NCI-H526 treated with DMSO at 0.1 percent for 48 hours (cell line): ENCODE data around the gene DDA1.
"Not testable (repeated sequence)": the region's sequence is repeated elsewhere in the genome, so short reads cannot be mapped to it uniquely, and the experiment has no call there.

ENCODE experiments used
- DNase-seq: peaks from one replicate; lab custom pipeline; 2025; lab: John Stamatoyannopoulos, UW

The DDA1 gene

DNA sequence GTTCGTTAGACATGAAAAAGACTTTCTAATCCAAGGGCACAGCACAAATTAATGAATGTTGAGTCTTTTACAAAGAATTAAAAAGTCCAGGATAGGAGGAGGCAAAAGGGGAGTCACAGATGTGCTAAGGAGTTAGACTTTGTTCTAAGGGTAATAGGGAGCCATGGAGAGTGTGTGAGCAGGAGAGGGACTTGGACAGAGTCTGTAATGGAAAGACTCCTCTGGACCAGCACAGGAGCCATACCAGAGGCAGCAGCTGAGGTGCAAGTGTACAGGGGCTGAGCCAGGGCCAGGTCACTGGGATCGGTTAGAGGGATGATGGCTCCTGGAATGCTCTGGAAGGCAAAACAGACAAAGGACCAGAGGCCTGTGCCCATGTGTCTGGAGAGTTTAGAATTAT lies 38.5 kb downstream of the DDA1 start:
- DNase-seq = no peak

DNA sequence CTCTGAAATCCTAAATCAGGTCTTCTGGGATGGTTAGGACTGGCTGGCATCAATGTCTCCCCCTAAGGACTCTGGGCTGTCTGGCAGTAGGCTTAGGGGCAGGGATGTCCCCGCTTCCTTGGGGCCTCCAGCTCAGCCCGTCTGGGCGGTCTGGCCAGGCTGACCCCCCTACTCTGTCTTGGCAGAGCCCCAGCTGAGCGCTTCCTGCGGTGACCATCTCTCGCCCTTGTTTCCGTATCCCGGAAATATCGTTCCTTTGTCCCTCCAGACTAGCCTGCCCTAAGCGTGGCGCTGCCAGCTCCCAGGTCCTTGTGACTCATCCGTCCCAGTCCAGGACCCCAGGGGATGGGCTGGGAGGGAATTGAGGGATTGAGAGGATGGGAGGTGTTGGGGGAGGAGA lies 39.3 kb downstream of the DDA1 start:
- DNase-seq = no peak

DNA sequence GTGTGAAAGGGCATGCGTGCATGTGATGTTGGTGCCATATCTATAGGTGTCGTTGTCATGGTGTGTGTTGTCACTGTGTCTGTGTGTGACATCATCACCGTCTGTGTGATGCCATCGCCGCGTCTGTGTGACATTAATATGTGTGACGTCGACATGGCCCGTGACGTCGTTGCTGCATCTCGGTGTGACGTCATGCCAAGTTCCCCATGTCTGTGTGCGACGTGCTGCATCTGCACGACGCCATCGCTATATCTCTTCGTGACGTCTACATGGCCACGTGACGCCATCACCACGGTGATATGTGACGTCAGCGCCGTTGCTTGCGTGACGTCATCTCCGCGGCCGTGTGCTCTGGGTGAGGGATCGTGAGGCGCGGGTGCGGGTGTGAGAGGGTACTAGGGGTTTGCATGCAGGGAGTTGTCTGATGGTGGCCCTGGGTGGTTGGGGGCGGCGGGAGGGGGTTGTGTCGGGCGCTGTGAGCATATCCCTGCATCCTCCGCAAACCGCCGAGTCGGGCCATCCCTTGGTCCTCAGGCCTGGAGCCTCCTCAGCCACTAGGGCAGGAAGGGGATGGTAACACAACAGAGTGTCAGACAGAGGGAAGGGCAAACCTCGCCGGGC lies 42.6 kb downstream of the DDA1 start:
- no peak for DNase-seq

DNA sequence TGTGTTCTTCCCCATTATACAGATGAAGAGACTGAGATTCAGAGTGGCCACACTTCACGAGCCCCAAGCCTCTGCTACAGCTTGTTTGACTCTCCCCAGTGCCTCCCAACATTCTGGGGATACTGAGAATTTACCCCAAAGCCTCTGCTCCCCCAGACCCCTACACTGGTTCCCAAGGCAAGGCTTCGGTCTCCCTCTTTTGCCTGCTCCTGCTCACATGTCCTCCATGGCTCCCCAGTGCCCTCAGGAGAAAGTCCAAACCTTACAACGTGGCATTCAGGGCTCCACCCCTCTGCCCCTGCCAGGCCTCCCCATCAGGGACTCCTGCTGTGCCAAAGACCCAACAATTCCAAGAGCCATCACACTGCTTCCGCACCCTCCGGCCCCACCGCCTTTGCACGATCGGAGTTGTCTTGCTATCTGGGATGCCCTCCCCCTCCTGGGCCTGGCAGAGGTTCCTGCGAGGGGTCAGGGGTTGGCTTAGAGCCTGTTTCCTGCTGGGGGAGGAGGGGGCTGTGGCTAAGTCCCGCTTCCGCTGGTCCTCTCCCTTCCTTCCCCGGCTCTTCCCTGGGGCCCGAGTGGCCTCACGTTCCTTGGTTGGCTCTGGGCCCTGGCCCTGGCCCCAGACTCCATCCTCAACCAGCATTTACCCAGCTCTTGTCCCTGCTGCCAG lies 43.4 kb downstream of the DDA1 start:
- no peak for DNase-seq

DNA sequence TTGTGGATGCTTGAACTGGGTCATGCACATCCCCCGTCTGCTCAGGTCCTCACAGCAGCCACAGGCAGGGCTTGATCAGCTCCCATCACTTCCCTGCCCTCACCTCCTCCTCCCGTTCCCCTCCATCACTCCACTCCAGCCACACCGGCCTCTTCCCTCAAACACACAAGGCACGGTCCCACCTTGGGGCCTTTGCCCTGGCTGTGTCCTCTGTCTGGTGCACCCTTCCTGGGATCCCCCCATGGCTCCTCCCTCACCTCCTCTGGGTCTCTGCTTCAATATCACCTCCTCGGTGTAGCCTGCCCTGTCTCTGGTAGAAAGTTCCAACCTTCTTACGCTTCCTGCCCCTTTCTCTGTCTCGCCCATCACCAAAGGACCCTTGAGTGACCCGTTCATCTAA lies 44.0 kb downstream of the DDA1 start:
- no peak for DNase-seq

DNA sequence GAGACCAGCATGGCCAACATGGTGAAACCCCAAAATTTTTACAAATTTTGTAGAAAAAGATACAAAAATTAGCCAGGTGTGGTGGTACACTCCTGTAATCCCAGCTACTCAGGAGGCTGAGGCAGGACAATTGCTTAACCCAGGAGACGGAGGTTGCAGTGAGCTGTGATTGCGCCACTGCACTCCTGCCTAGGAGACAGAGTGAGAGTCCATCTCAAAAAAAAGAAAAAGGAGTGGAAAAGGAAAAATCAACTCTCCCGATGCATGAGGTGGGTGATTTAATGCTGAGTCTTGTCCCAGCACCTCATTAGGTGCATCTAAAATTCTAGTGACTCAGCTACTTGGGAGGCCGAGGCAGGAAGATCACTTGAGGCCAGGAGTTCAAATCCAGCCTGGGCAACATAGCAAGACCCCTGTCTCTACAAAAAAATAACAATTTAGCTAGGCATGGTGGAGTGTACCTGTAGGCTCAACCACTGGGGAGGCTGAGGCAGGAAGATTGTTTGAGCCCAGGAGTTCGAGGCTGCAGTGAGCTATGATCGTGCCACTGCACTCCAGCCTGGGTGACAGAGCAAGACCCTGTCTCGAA lies 47.8 kb downstream of the DDA1 start:
- no peak for DNase-seq

DNA sequence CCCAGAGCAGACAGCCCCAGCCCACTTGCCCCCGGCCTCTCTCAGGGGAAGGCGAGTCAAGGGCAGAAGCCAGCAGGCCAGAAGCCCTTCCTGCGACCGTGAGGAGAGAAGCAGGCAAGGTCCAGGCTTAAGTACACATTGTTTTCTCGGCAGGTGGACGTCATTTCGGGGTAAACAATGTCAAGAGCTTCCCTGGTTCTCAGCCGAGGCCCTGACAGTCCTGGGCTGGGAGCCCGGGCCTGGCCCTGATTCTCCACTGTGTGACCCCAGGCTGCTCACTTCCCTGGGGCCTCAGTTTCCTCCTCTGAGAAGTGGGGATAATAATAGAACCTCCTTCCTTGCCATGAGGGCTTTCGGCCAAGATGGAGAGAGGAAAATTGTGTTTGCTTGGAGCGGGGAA lies 48.4 kb downstream of the DDA1 start:
- no peak for DNase-seq

DNA sequence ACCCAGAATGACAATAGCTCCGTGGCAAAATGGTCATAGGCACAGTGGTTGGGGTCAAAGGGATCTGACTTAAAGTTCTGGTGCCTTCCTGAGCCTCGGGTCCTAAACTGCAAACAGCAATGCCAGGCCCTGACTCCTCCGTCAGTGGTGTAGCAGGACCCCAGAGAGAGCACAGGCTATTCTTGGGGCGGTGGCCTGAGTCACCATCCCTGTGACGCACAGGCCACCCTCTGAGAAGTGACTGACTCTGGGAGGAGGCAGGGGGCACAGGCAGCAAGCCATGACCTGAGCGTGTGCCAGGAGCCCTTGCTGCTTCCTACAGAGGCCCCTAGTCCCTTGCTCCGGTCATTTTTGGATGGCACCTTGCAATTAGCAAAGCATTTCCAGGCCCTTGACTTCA lies 49.0 kb downstream of the DDA1 start:
- DNase-seq = no peak

DNA sequence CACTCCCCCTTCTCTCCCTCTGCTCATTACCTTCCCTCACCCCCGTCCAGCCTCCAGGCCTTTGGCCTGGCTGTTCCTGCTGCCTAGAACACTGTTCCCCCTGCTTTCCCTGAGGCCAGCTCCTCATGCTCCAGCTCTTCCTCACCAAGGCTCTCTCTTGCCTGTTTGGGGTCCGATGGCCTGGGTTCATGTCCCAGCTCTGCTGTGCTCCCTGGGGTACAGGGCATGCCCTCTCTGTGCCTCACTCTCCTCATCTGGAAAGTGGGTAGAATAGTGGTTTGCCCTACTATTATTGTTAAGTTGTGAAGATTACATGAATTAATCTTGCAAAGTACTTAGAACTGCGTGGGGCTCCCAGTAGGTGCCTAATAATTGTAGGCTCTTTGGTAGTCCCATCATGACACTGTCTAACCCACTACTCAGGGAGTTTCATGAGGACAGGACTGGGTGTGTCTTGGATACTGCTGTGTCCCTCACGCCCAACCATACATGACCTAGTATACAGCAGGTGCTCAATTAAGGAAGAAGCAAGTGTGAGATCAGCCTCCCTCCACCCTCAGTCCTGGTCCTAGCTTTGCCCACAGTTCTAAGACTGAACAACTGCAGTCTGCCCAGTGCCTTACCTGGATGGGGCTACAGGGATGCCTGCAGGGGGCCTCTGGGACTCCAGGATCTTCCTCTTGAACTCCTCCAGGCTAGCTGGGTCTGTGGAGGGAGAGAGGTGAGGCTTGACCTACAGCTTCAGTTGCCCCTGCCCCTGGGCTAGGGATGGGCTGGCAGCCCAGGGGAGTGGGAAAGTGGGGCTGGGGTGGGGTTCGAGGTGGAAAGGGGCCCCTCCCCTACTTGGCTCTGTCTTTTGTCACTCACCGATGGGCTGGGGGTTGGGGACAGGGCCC lies 50.8 kb downstream of the DDA1 start:
- no peak for DNase-seq

DNA sequence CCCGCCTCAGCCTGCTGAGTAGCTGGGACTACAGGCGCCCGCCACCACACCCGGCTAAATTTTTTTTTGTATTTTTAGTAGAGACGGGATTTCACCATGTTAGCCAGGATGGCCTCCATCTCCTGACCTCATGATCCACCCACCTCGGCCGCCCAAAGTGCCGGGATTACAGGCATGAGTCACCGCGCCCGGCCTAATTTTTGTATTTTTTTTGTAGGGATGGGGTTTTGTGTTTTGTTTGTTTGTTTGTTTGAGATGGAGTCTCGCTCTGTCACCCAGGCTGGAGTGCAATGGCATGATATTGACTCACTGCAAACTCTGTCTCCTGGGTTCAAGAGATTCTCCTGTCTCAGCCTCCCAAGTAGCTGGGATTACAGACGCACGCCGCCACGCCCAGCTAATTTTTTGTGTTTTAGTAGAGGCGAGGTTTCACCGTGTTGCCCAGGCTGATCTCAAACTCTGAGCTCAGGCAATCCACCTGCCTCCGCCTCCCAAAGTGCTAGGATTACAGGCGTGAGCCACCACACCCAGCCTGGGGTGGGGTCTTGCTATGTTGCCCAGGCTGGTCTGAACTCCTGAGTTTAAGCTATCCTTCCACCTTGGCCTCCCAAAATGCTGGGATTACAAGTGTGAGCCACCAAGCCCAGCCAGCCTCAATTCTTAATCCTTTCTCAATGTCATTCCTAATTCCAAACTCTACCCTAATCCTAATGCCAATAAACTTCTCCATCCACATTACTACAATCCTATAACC lies 54.7 kb downstream of the DDA1 start:
- DNase-seq = not testable (repeated sequence)

DNA sequence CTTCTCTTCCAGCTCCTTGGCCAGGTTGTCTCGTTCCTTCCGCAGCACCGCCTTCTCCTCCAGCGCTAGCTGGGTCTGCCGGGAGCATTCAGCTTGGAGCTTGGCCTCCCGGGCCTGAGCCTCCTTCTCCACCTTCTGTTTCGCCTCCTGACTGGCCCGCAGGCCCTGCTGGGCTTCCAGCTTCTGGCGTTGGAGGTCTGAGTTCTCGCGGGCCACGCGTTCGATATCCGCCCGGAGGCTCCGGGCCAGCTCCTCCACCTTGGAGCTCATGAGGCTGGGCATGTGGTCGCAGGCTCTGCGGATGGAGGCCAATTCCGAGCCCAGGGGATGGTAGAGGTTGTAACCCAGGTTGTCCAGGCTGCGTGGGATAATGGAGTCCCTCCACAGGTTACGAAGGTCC lies 56.0 kb downstream of the DDA1 start:
- DNase-seq = no peak

DNA sequence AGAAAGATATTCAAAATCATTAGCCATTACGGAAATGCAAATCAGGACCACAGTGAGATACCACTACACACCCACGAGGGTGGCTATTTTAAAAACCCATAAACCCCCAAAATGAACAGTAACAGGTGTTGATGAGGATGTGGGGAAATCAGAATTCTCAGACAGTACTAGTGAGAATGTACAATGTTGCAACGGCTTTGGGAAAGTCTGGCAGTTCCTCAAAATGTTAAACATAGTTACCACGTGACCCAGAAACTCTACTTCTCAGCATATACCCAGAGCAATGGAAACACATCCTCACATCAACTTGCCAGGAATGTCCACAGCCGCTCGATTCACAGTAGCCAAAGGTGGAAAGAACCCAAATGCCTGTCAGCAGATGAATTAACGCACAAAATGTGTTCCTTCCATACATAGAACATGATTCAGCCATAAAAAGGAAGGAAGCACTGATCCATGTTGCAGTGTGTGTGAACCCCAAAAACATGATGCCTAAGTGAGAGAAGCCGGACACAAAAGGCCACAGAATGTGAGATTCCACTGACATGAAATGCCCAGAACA lies 60.7 kb downstream of the DDA1 start:
- no peak for DNase-seq
